ENCODE measurements around the gene ESM1.

DNA sequence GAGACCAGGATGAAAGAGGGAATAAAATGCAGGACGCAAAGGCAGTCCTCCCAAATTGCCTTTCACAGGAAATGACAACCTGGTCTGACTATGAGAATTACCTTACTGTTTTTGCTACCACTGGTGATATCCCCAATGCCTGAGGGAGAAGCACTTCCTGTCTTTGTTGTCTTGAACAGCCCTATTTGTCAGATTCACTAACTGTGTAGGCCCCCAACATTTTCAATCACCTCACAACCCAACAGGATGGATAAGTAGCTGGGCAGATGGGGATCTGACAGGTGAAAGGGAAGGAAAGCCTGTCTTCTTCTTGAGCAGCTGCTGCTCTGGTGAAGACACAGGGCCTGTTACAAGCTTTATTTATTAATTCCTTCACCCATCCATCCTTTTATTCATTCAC, 9.7 kb downstream of the ESM1 start:
- TF ChIP-seq POLR2A (IDR thresholded peaks at IDR 0.05; ENCODE audit: low read length) (no peak), BHLHE40 (IDR thresholded peaks at IDR 0.05; ENCODE audit: low read depth, low read length) (no peak), RAD21 (conservative IDR thresholded peaks at IDR 0.05 in 1 of 2, IDR thresholded peaks at IDR 0.05 in 1 of 2) (no peak), MAZ (IDR thresholded peaks at IDR 0.05; ENCODE audit: borderline replicate concordance, low read depth, low read length) (no peak)
- TF ChIP-seq, protein P1, sequence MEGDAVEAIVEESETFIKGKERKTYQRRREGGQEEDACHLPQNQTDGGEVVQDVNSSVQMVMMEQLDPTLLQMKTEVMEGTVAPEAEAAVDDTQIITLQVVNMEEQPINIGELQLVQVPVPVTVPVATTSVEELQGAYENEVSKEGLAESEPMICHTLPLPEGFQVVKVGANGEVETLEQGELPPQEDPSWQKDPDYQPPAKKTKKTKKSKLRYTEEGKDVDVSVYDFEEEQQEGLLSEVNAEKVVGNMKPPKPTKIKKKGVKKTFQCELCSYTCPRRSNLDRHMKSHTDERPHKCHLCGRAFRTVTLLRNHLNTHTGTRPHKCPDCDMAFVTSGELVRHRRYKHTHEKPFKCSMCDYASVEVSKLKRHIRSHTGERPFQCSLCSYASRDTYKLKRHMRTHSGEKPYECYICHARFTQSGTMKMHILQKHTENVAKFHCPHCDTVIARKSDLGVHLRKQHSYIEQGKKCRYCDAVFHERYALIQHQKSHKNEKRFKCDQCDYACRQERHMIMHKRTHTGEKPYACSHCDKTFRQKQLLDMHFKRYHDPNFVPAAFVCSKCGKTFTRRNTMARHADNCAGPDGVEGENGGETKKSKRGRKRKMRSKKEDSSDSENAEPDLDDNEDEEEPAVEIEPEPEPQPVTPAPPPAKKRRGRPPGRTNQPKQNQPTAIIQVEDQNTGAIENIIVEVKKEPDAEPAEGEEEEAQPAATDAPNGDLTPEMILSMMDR (IDR thresholded peaks at IDR 0.05), result no peak
- TF ChIP-seq, protein P2, sequence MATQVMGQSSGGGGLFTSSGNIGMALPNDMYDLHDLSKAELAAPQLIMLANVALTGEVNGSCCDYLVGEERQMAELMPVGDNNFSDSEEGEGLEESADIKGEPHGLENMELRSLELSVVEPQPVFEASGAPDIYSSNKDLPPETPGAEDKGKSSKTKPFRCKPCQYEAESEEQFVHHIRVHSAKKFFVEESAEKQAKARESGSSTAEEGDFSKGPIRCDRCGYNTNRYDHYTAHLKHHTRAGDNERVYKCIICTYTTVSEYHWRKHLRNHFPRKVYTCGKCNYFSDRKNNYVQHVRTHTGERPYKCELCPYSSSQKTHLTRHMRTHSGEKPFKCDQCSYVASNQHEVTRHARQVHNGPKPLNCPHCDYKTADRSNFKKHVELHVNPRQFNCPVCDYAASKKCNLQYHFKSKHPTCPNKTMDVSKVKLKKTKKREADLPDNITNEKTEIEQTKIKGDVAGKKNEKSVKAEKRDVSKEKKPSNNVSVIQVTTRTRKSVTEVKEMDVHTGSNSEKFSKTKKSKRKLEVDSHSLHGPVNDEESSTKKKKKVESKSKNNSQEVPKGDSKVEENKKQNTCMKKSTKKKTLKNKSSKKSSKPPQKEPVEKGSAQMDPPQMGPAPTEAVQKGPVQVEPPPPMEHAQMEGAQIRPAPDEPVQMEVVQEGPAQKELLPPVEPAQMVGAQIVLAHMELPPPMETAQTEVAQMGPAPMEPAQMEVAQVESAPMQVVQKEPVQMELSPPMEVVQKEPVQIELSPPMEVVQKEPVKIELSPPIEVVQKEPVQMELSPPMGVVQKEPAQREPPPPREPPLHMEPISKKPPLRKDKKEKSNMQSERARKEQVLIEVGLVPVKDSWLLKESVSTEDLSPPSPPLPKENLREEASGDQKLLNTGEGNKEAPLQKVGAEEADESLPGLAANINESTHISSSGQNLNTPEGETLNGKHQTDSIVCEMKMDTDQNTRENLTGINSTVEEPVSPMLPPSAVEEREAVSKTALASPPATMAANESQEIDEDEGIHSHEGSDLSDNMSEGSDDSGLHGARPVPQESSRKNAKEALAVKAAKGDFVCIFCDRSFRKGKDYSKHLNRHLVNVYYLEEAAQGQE (IDR thresholded peaks at IDR 0.05), result no peak
